HG02885 (cell line): Measurements from ENCODE around the gene GALNT11.
A peak's percentile ranks its signal among the peaks of the same experiment; 100 is the strongest.

ENCODE experiments used
- ATAC-seq: cut with Tn5 transposase; IDR thresholded peaks from one replicate; pipeline ENCODE4 v1.9.1; 2021; ENCODE audit warnings: mild to moderate bottlenecking; ENCODE audit not compliant: unreplicated experiment, poor library complexity

Gene GALNT11

GRCh38 chr7:152137476-152138025 is 112.1 kb downstream of the GALNT11 start:
- no peak for ATAC-seq

DNA sequence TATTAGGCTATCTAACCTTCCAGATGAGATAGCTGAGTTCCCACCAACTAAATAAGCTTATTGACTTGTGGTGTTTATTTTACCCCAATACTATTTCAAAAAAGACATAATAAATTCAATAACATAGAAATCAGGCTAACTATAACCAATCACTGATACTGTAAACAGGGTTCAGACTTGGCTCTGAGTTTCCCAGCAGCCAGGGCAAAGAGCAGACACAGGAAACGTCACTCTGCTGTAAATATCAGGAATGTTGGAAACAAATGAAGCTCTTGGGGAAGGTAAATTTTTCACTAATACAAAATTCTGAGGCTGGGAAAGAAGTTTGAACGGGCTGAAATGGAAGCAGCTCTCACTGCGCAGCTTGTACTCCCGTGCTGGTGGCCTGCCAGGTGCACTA is 114.6 kb downstream of the GALNT11 start:
- ATAC-seq = no peak

GRCh38 chr7:152140560-152140959 is 115.1 kb downstream of the GALNT11 start:
- no peak for ATAC-seq

GRCh38 chr7:152142976-152143595 is 117.6 kb downstream of the GALNT11 start:
- no peak for ATAC-seq

DNA sequence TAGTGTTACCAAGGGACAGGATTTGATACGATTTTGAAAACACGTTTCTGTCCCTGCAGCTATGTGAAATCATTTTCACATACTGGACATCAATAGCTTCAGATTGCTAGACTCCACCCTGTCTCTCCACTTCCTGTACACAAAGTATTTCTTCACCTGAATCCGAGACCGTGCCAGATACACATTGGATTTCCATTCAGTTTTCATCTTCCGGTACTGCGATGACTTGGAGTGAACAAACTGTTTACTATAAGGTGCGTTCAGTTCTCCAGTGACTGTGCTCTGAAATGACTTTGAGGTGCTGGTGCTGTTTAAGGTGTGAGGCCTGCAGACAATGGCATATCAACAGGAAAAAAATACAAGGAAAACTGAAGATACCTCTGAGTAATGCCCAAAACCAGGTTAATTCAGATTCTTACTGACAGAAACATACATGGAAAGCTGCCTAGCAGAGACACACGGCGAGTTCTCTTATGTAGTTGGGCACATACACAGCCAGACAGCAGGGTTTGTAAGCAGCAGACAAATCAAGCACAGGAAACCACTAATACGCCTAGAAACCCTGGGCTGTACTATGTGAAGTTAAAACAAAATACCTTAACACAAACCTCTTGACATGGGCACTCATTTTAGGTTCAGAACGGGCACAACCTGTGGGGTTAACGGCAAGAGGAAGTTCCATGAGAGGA is 119.2 kb downstream of the GALNT11 start:
- ATAC-seq = no peak

DNA sequence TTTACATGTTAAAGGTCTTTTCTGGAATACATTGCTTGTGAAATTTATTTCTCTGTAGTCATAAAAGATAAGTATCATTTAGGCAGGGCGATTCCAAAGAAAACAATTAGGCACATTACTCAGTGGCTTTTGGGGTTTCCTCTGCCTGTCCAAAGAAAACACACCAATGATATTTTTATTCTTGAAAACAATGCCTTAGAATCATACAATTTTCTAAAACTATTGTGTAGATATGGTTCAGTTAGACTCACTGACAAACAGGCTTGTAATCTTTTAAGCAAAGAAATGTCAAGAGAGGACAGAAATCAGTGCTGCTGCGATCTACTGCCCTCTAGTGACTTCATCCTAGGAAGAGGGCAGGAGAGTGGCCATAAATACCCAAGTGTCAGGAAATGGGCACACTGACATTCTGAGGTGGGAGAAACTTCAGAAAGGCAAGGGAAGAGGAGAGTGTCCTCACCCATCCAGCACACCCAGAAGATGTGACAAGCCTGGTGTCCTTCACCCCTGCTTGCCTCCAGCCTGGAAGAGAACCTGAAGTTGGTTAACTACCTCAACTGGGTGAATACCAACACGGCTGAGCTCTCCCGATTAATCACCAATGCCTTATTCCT is 120.5 kb downstream of the GALNT11 start:
- ATAC-seq = no peak

DNA sequence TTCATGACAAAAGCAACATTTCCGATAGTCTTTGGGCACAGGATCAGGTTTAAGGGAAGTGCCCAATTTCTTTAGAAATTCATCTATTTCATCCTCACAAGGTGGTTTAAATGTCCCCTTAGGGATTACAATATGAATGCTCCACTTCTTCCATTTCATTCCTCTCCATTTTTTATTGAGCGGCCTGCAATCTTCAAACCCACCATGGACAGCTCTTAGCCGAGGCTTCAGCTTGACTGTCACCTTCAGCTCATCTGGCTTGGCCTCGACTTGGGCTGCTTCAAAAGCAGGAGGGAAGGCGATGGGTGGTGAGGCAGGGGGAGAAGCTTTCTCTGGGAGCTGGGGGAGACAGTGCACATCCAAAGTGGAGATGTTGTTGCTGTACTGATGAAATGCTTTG is 123.2 kb downstream of the GALNT11 start:
- ATAC-seq = no peak

- ATAC-seq = no peak
Observed at GRCh38 chr7:152149363-152149762, 123.9 kb downstream of the GALNT11 start.

GRCh38 chr7:152152267-152152666 is 126.8 kb downstream of the GALNT11 start:
- ATAC-seq = no peak

DNA sequence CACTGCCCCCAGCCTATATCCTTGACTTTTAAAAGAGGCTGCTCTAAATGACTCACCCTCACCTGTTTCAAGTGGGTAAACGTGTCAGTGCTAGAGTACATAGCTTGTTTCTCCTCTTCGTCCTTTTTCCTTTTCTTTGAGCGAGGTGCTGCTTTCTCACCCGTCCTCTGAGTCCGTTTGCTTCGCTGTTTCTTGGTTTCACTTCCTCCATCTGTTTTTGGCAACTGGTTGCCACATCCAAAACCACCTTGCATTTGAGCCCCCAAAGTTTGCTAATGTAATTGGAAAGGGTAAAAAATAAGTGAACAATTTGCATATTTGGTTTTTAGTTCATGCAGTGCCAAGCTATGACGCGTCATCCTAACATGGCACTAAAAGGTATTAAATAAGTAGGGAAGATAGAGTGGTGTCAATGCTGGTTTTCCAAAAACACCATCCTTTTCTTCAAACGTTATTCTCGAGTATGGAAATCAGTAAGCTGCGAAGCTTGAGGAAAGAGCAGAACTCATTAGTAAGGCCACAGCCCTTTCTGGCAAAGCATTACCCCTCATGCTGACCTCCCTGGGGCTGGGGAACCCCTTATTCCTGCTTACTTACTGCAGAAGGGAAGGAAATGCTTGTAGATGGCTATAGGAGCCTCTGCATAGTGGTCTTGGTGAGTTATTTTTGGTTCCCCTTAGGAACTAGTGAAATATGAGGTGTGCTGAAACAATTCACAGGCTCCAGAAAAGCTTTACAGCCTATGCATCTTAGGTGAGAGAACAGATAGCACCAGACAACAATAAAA is 133.5 kb downstream of the GALNT11 start:
- peak; percentile 92 for ATAC-seq

GRCh38 chr7:152161171-152161570 is 135.7 kb downstream of the GALNT11 start:
- no peak for ATAC-seq

- no peak for ATAC-seq
Observed at GRCh38 chr7:152162287-152162686, 136.8 kb downstream of the GALNT11 start.
